H1 (cell line): ENCODE data around the gene RNF44. TPM values are rescaled to one million over a fixed set of nuclear protein-coding genes. Genes with fewer than 3 reads are reported as not detected.

Source experiments
- CREB1 ChIP-seq: IDR thresholded peaks from 2 replicates; pipeline ENCODE4 v1.6.1; 2012; ENCODE audit warnings: inconsistent platforms
- EP300 ChIP-seq, 2 experiments: IDR thresholded peaks; 1 replicate in 1 of 2; 2 replicates in 1 of 2; pipeline ENCODE4 v1.6.1; 2011 to 2012; ENCODE audit warnings: low read depth in 2 of 2, low read length in 2 of 2, mild to moderate bottlenecking in 2 of 2, borderline replicate concordance in 1 of 2, inconsistent platforms in 1 of 2, moderate library complexity in 1 of 2
- POLR2A ChIP-seq, 2 experiments: IDR thresholded peaks; 1 replicate in 1 of 2; 2 replicates in 1 of 2; pipeline ENCODE4 v1.6.1; 2011; ENCODE audit warnings: low read depth in 2 of 2, low read length in 2 of 2, mild to moderate bottlenecking in 2 of 2; ENCODE audit errors: control extremely low read depth in 1 of 2
- polyA plus RNA-seq, 7 experiments: library from polyadenylated mRNA; depleted of rRNA in 3 of 7; stranded (reverse) in 5 of 7; unstranded in 2 of 7; fragments of >200 nt in 5 of 7; fragments of 200-250 nt in 2 of 7; gene quantifications; 1 replicate in 5 of 7; 2 replicates in 1 of 7; 4 replicates in 1 of 7; pipeline versions ENCODE4 v1.2.1 to v1.2.3, GENCODE V29; 2011 to 2013; ENCODE audit warnings: missing spikeins in 2 of 7, mixed read lengths in 2 of 7
- total RNA-seq: library from RNA; stranded (reverse); fragmentation: NEBNext Ultra II Directional; extraction: Animal tissue kit (Norgen Biotek cat#: 25700); gene quantifications from 2 replicates; pipeline ENCODE4 v1.2.1, GENCODE V29; 2021
- TF ChIP-seq, protein P1 (sequence below), 3 experiments: IDR thresholded peaks; 1 replicate in 2 of 3; 2 replicates in 1 of 3; pipeline versions ENCODE4 v1.5.1 to v1.6.1; 2011; ENCODE audit warnings: low read length in 3 of 3, mild to moderate bottlenecking in 3 of 3, inconsistent platforms in 2 of 3, low read depth in 1 of 3, moderate library complexity in 1 of 3; ENCODE audit not compliant: insufficient read depth in 1 of 3; ENCODE audit errors: control extremely low read depth in 1 of 3

RNF44 gene
- total and polyA plus RNA-seq, 2 of the 8 experiments (the other 6 are each of a cell fraction or from before 2014, with no cell fraction given) = 54.7 to 164 TPM

DNA sequence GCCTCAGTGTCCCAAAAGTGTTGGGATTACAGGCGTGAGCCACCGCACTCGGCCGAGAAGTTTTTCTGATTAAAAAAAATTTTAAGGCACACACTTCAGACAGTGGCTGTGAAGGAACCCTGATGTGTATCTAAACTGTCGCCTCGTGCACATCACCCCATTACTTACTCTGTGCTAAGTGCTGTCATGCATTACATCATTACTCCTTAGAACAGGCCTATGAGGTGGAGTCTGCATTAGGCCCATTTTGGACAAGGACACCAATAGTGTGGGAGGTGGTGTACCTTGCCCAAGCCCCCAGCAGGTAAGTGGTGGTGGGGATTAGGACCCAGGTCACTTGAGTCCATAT, 8.2 kb upstream of the RNF44 start (continued):
- no peak for TF ChIP-seq EP300 (IDR thresholded peaks at IDR 0.05; ENCODE audit: borderline replicate concordance in 1 of 2, low read depth in 2 of 2, low read length in 2 of 2)
- TF ChIP-seq POLR2A (IDR thresholded peaks at IDR 0.05; ENCODE audit: control extremely low read depth in 1 of 2, low read depth in 2 of 2, low read length in 2 of 2) = no peak
- TF ChIP-seq, protein P1, sequence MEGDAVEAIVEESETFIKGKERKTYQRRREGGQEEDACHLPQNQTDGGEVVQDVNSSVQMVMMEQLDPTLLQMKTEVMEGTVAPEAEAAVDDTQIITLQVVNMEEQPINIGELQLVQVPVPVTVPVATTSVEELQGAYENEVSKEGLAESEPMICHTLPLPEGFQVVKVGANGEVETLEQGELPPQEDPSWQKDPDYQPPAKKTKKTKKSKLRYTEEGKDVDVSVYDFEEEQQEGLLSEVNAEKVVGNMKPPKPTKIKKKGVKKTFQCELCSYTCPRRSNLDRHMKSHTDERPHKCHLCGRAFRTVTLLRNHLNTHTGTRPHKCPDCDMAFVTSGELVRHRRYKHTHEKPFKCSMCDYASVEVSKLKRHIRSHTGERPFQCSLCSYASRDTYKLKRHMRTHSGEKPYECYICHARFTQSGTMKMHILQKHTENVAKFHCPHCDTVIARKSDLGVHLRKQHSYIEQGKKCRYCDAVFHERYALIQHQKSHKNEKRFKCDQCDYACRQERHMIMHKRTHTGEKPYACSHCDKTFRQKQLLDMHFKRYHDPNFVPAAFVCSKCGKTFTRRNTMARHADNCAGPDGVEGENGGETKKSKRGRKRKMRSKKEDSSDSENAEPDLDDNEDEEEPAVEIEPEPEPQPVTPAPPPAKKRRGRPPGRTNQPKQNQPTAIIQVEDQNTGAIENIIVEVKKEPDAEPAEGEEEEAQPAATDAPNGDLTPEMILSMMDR (IDR thresholded peaks at IDR 0.05; ENCODE audit: control extremely low read depth in 1 of 3, insufficient read depth in 1 of 3, low read depth in 1 of 3, low read length in 3 of 3) = no peak
- TF ChIP-seq CREB1 = no peak
- TF ChIP-seq, all 59 proteins: peak for 0
